Common myeloid progenitor, CD34-positive (primary cell): ENCODE results near the gene HOXC9.

Experiments
- CTCF ChIA-PET: fragments of 350-600 bp; sonication (Branson Sonifier 250); formaldehyde crosslinking; loops from one replicate; lab custom pipeline; 2021; ENCODE audit warnings: antibody characterized with exemption; lab: Charles Lee
- POLR2A ChIA-PET: fragments of 350-600 bp; sonication (Branson Sonifier 250); formaldehyde crosslinking; loops from one replicate; lab custom pipeline; 2021; ENCODE audit warnings: antibody characterized with exemption; lab: Charles Lee
- DNase-seq, 3 donors: peaks; one replicate each; pipeline versions ENCODE4 v3.0.0 to v3.0.0-alpha.2; 2013
- H3K27ac ChIP-seq, 2 experiments: 1 replicate in 1 of 2; 2 replicates in 1 of 2; pipeline ENCODE4 v1.7.0; 2013; ENCODE audit warnings: inconsistent platforms in 2 of 2, low read length in 2 of 2, mild to moderate bottlenecking in 2 of 2, low read depth in 1 of 2, moderate library complexity in 1 of 2; ENCODE audit not compliant: severe bottlenecking in 2 of 2, insufficient read depth in 1 of 2, poor library complexity in 1 of 2
- H3K27me3 ChIP-seq, 5 experiments: replicated peaks in 2 of 5; 1 replicate in 3 of 5; 2 replicates in 2 of 5; pipeline versions ENCODE4 v1.6.1 to v1.7.0; 2013; ENCODE audit warnings: low read length in 4 of 5, mild to moderate bottlenecking in 2 of 5, moderate library complexity in 2 of 5, inconsistent platforms in 1 of 5; ENCODE audit not compliant: insufficient read depth in 5 of 5, control insufficient read depth in 4 of 5
- H3K36me3 ChIP-seq, 4 experiments: 1 replicate in 2 of 4; 2 replicates in 2 of 4; pipeline versions ENCODE4 v1.6.1 to v1.7.0; 2013; ENCODE audit warnings: low read length in 3 of 4, control low read depth in 1 of 4, mild to moderate bottlenecking in 1 of 4; ENCODE audit not compliant: control insufficient read depth in 4 of 4, insufficient read depth in 4 of 4
- H3K4me1 ChIP-seq, 4 experiments: 1 replicate in 3 of 4; 2 replicates in 1 of 4; pipeline versions ENCODE4 v1.6.1 to v1.7.1; 2013; ENCODE audit warnings: low read length in 3 of 4, mild to moderate bottlenecking in 3 of 4, control low read depth in 1 of 4, inconsistent platforms in 1 of 4, moderate library complexity in 1 of 4; ENCODE audit not compliant: control insufficient read depth in 4 of 4, insufficient read depth in 4 of 4; ENCODE audit errors: control extremely low read depth in 1 of 4
- H3K4me3 ChIP-seq, 7 experiments: 1 replicate in 4 of 7; 2 replicates in 3 of 7; pipeline versions ENCODE4 v1.5.1 to v1.7.0; 2013; ENCODE audit warnings: mild to moderate bottlenecking in 7 of 7, low read length in 6 of 7, moderate library complexity in 6 of 7, inconsistent platforms in 2 of 7, low read depth in 2 of 7, control low read depth in 1 of 7; ENCODE audit not compliant: insufficient read depth in 4 of 7, control insufficient read depth in 1 of 7; ENCODE audit errors: extremely low read depth in 1 of 7
- H3K9me3 ChIP-seq, 5 experiments: 1 replicate in 4 of 5; 2 replicates in 1 of 5; pipeline versions ENCODE4 v1.6.1 to v1.7.1; 2013; ENCODE audit warnings: low read length in 4 of 5, mild to moderate bottlenecking in 2 of 5, inconsistent platforms in 1 of 5, low read depth in 1 of 5, moderate library complexity in 1 of 5; ENCODE audit not compliant: control insufficient read depth in 4 of 5, insufficient read depth in 2 of 5; ENCODE audit errors: control extremely low read depth in 1 of 5
- WGBS: methylation state at CpG from one replicate; pipeline ENCODE4 v1.1.5; 2013; ENCODE audit not compliant: insufficient coverage; 5-methylcytosine and 5-hydroxymethylcytosine counted together

The HOXC9 gene

DNA sequence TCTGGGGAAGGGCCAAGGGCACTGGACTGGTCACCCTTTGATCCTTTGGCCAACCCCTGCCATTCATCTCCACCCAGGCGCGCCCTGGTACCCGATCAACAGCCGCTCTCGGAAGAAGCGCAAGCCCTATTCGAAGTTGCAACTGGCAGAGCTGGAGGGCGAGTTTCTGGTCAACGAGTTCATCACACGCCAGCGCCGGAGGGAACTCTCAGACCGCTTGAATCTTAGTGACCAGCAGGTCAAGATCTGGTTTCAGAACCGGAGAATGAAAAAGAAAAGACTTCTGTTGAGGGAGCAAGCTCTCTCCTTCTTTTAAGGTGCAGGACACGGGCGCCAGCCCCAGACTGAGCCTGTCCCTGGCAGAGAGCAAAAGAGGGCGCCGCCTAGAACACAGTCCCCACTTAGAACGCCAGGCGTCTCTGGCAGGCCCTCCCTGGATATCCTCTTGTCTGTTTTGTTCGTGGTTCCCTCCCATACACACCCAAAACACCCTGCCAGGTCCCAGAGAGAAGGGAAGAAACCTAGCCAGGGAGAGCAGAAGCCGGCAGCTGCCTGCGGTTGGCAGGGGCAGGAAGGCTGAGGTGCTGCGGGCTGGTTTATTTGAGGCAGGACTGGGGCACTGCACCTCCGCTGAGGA is 43.6 kb upstream of the HOXC9 start:
- WGBS, result 7% methylated on average over 19 of the region's 25 CpGs
- POLR2A ChIA-PET, result no interaction called here
- H3K36me3 ChIP-seq, result no peaks in the 10 kb centered on the region
- H3K4me3 ChIP-seq, result peak overlapping the region in 2 of 7 experiments; percentile 22 to 23
- peaks cover 0 to 5% (median 0%) of the 10 kb centered on the region in 5 experiments for H3K9me3 ChIP-seq
- CTCF ChIA-PET, result interaction anchor here (0.8 to 3.3 kb wide), 6 partner anchors 10 to 204 kb away, joined by 3 to 11 read pairs (median 4); partner anchors contain the start of gene HOXC10
- DNase-seq, result peak; percentile 32 to 82 (median 74)
- peaks cover 10 to 100% (median 78%) of the 10 kb centered on the region in 5 experiments for H3K27me3 ChIP-seq
- H3K4me1 ChIP-seq, result peaks cover 0 to 25% (median 21%) of the 10 kb centered on the region in 4 experiments
- H3K27ac ChIP-seq, result no peak overlapping the region

GRCh38 chr12:53956914-53957536 is 42.9 kb upstream of the HOXC9 start:
- CTCF ChIA-PET, result interaction anchor here (0.8 to 3.3 kb wide), 6 partner anchors 11 to 204 kb away, joined by 3 to 11 read pairs (median 4); partner anchors contain the start of gene HOXC10
- H3K36me3 ChIP-seq, result no peaks in the 10 kb centered on the region
- POLR2A ChIA-PET, result no interaction called here
- H3K27ac ChIP-seq, result no peak overlapping the region
- H3K4me3 ChIP-seq, result peak overlapping the region in 2 of 7 experiments; percentile 22 to 23
- peaks cover 14 to 100% (median 79%) of the 10 kb centered on the region in 5 experiments for H3K27me3 ChIP-seq
- 5% methylated on average over 10 of the region's 11 CpGs for WGBS
- H3K9me3 ChIP-seq, result peaks cover 0 to 5% (median 0%) of the 10 kb centered on the region in 5 experiments
- no peak for DNase-seq
- H3K4me1 ChIP-seq, result peaks cover 0 to 28% (median 19%) of the 10 kb centered on the region in 4 experiments

- Histone ChIP-seq H3K36me3 (no peaks in the 10 kb centered on the region), H3K4me3 (no peak overlapping the region), H3K4me1 (peaks cover 0 to 28% (median 19%) of the 10 kb centered on the region in 4 experiments), H3K27ac (no peak overlapping the region), H3K27me3 (peaks cover 25 to 100% (median 78%) of the 10 kb centered on the region in 5 experiments), H3K9me3 (peaks cover 0 to 5% (median 0%) of the 10 kb centered on the region in 5 experiments)
- CTCF ChIA-PET, result interaction anchor here (0.9 kb wide), 1 partner anchor 11 kb away, joined by 3 read pairs; no protein-coding TSS in a partner anchor
- POLR2A ChIA-PET, result no interaction called here
- no peak for DNase-seq
- 10% methylated on average over 2 of the region's 3 CpGs for WGBS
Measured at GRCh38 chr12:53958128-53958527, 41.8 kb upstream of the HOXC9 start.

DNA sequence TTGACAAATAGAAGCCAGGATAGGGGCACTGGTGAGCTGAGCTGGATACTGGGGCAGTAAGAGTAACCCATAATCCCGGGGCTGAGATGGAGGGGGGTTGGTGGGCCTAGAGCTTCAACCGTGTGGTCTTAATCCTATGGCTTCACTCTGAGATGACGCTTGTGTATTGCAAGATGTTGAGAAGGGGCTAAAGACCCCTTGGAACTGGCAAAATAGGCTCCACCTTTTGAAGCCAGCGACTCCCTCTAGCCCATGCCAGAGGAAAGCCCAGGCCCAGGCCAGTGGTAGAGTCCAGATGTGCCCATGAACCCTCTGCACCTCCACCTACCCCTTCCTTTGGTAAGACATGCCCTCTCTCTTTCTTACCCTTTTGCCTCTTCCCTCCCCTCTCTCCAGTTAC is 40.6 kb upstream of the HOXC9 start:
- CTCF ChIA-PET, result interaction anchor here (0.6 to 1.5 kb wide), 6 partner anchors 12 to 249 kb away, joined by 3 to 4 read pairs (median 3); no protein-coding TSS in a partner anchor

GRCh38 chr12:53960187-53961024 is 39.6 kb upstream of the HOXC9 start:
- H3K27me3 ChIP-seq, result peaks cover 29 to 100% (median 80%) of the 10 kb centered on the region in 5 experiments
- CTCF ChIA-PET, result interaction anchor here (0.8 to 2.1 kb wide), 4 partner anchors 11 to 32 kb away, joined by 3 to 5 read pairs (median 4); no protein-coding TSS in a partner anchor
- no peak overlapping the region for H3K27ac ChIP-seq
- no peak for DNase-seq
- POLR2A ChIA-PET, result no interaction called here
- peaks cover 0 to 11% (median 0%) of the 10 kb centered on the region in 5 experiments for H3K9me3 ChIP-seq
- H3K4me1 ChIP-seq, result peaks cover 0 to 24% (median 19%) of the 10 kb centered on the region in 4 experiments
- no peak overlapping the region for H3K4me3 ChIP-seq
- no peaks in the 10 kb centered on the region for H3K36me3 ChIP-seq
- WGBS, result 7% methylated on average over 29 of the region's 39 CpGs

More for the DNA sequence above, 40.6 kb upstream of the HOXC9 start:
- Histone ChIP-seq H3K9me3 (peaks cover 0 to 7% (median 0%) of the 10 kb centered on the region in 5 experiments), H3K36me3 (no peaks in the 10 kb centered on the region), H3K27me3 (peaks cover 23 to 100% (median 78%) of the 10 kb centered on the region in 5 experiments), H3K27ac (no peak overlapping the region), H3K4me3 (no peak overlapping the region), H3K4me1 (peaks cover 0 to 28% (median 19%) of the 10 kb centered on the region in 4 experiments)
- POLR2A ChIA-PET, result interaction anchor here (0.6 kb wide), 1 partner anchor 65 kb away, joined by 5 read pairs; no protein-coding TSS in a partner anchor
- WGBS, result 11% methylated on average over 4 of the region's 4 CpGs
- DNase-seq, result no peak

DNA sequence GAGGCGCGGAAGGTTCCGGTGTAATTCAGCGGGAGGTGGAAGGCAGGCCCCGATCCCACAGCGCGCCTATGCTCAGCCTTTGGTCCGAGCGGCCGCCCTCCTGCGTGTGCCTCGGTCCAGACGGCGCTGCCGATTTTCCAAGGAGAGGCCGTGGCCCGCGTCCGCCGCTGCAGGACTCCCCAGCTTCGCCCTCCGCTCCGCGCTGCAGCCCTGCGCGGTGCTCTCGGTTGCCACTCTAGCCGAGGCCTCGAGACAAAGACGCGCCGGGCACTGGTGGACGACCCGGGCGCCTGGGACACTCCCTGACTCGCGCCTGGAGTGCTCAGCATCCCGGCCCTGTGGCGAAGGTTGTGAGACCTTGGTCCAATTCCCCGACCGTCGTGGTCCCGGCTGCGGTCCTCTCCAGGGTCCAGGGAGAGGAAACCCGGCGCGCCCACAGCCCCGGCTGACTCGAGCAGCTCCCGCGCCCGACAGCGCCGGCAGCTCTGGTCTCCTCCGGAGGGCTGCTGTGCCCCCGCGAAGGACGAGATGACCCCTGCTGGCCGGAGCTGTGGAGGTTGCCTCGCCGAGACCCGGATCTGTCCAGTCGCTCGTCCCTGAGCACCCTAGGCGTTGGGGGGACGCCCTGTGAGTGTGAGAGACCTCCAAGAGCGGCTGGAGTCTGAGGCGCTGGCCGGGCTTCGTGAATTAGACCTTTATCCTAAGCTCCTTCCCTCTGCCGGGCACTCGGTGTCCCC is 38.8 kb upstream of the HOXC9 start:
- Histone ChIP-seq H3K4me3 (peak overlapping the region in 1 of 7 experiments; percentile 19), H3K27me3 (peaks cover 29 to 100% (median 75%) of the 10 kb centered on the region in 5 experiments), H3K9me3 (peaks cover 0 to 11% (median 0%) of the 10 kb centered on the region in 5 experiments), H3K4me1 (peaks cover 0 to 21% (median 13%) of the 10 kb centered on the region in 4 experiments), H3K36me3 (no peaks in the 10 kb centered on the region), H3K27ac (no peak overlapping the region)
- WGBS, result 2% methylated on average over 70 of the region's 72 CpGs
- ChIA-PET POLR2A (no interaction called here), CTCF (interaction anchor here (0.8 to 2.1 kb wide), 3 partner anchors 25 to 32 kb away, joined by 3 to 5 read pairs (median 4); no protein-coding TSS in a partner anchor)
- DNase-seq, result no peak
